D721Med (cell line): ENCODE data around the gene FLRT2.

ENCODE experiments used
- DNase-seq: peaks from one replicate; pipeline ENCODE4 v3.0.0; 2011; ENCODE audit warnings: low spot score; ENCODE audit not compliant: insufficient read length
- FAIRE-seq: peaks from 2 replicates; lab custom pipeline; 2011; peaks lifted over from hg19 to GRCh38; lab: Jason Lieb, UNC
- CTCF ChIP-seq: IDR thresholded peaks from 2 replicates; pipeline ENCODE4 v1.5.1; 2012; ENCODE audit warnings: mild to moderate bottlenecking, control low read depth; ENCODE audit not compliant: insufficient read depth; ENCODE audit errors: missing control alignments

Gene FLRT2

GRCh38 chr14:85594217-85594616 is 64.3 kb downstream of the FLRT2 start:
- DNase-seq (no peak), FAIRE-seq (no peak)
- no peak for TF ChIP-seq CTCF

- DNase-seq = no peak
- no peak for FAIRE-seq
- TF ChIP-seq CTCF = no peak
These were observed 66.0 kb downstream of the FLRT2 start for GRCh38 chr14:85595981-85596380.

GRCh38 chr14:85596562-85596961 is 66.6 kb downstream of the FLRT2 start:
- FAIRE-seq = no peak
- TF ChIP-seq CTCF = no peak
- DNase-seq = no peak

- DNase-seq (no peak), FAIRE-seq (no peak)
- TF ChIP-seq CTCF = no peak
These were observed 67.8 kb downstream of the FLRT2 start for GRCh38 chr14:85597701-85598100.

- no peak for TF ChIP-seq CTCF
- DNase-seq (no peak), FAIRE-seq (no peak)
These were observed 70.0 kb downstream of the FLRT2 start for GRCh38 chr14:85599939-85600338.

GRCh38 chr14:85601246-85601645 is 71.3 kb downstream of the FLRT2 start:
- FAIRE-seq = peak; percentile 89
- DNase-seq = peak; percentile 21

GRCh38 chr14:85601690-85602089 is 71.7 kb downstream of the FLRT2 start:
- no peak for DNase-seq
- TF ChIP-seq CTCF = no peak
- FAIRE-seq = no peak

More at GRCh38 chr14:85601246-85601645, 71.3 kb downstream of the FLRT2 start:
- no peak for TF ChIP-seq CTCF
